Activated CD8-positive, alpha-beta memory T cell treated with anti-CD3 and anti-CD28 coated beads, Interleukin-2, amount 50 U/mL, for 1 hour (primary cell): ENCODE results near the gene PDIA2.
"Not testable (repeated sequence)": the region's sequence is repeated elsewhere in the genome, so short reads cannot be mapped to it uniquely, and the experiment has no call there.

Experiments used
- DNase-seq: peaks from one replicate; pipeline ENCODE4 v3.0.0-alpha.2; 2020; ENCODE audit errors: extremely low read depth

PDIA2 gene

DNA sequence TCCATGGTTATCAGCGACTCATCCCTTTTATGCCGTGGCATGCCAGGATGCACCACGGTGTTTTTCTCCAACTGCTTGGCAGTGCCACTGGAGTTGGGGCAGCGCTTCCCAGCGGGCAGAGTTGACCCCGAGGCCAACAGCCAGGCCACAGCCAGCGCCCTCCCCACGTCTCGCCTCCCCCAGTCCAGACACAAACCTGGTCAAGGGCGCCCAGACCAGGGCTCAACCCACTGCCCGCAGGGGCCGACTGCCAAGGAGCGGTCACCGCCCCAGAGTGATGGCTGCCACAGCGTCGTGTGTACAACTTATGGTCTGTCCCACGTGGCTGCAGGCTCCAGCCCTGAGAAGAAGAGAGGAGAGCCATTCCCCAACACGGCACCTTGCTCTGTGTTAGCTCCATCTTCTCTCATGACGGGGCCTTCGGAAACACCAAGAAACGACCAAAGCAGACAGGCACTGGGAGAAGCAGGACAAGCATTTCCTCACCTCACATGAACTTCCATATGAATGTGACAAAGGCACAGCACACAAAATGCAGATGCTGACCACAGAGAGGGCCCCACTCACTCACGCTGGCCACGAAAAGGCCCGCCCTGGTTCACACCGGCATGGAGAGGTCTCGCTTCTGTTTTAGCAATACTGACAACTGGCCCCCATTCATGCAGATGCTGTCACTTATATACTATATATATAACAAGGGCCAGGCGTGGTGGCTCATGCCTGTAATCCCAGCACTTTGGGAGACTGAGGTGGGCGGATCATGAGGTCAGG is 42.6 kb downstream of the PDIA2 start:
- DNase-seq: no peak

DNA sequence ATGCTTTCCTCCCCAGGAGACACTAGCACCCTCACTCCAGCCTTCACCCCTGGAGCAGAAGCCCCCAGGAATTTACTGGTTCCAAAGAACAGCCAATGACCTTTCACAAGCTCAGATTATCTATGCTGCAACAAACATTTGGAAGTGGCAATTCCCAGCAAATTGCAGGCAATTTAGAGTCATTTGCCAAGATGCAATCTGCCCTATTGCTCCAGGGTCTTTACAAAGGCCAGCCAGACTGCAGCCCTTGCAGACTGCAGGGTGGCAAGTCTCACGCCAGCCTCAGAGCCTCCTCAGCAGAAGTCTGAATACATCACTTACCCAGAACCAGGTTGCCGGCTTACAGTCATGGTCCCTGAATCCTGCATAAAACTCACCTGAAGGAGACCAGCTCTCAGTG is 47.8 kb downstream of the PDIA2 start:
- DNase-seq: no peak

DNA sequence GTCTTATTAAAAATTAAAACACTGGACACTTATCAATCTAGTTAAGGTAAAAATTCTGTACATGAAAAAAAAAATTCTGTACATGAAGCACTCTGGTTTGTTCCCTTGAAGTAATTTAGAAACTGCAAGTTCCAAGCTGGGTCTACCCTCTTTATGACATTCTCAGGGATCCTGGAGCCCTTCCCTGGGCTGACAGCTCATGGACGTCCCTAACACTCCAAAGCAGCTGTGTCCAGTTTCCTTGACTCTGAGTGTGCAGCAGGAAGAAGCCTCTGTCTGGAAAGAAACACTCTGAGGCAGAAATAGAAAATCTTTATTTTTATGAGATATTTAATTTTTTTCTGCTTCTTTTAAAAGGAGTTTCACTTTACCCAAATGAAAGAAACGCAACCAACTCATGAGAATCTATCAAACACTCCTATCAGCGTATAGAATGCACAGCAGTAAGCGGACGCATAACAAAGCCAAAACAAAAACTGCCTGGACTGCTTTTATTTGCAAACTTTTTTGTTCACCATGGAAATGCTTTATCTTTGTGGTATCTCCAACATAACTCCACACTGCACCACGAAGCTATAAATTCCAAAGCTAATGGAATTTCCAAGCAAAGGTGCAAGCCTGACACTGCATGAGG is 48.3 kb downstream of the PDIA2 start:
- DNase-seq: not testable (repeated sequence)

DNA sequence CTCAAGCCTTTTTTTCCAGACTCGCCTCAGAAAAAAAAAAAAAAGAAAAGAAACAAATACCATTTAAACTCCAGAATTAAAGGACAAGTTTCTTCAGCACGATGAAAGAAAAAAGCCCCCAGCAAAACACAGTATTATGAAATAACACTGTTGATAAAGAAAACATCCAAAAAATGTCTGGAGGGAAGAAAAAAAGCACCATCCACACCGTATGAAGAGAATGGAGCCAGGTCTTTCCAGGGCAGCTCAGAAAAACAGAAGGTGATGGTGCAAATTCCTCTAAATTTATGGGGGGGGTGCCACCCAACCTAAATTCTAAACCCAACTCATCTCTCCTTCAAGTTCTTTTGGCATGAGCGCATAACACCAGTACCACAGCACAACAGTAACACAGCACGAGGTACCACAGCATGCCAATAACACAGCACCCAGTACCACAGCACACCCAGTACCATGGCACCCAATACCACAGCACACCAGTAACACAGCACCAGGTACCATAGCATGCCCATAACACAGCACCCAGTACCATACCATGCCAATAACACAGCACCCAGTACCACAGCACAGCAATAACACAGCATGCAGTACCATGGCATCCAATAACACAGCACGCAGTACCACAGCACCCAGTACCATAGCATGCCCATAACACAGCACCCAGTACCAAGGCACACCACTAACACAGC is 50.6 kb downstream of the PDIA2 start:
- DNase-seq: no peak

DNA sequence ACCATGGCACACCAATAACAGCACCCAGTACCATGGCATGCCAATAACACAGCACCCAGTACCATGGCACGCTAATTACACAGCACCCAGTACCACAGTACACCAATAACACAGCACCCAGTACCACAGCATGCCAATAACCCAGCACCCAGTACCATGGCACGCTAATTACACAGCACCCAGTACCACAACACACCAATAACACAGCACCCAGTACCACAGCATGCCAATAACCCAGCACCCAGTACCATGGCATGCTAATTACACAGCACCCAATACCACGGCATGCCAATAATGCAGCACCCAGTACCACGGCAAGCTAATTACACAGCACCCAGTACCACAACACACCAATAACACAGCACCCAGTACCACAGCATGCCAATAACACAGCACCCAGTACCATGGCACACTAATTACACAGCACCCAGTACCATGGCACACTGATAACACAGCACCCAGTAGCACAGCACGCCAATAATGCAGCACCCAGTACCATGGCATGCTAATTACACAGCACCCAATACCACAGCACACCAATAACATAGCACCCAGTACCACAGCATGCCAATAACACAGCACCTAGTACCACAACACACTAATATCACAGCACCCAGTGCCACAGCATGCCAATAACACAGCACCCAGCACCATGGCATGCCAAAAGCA is 51.3 kb downstream of the PDIA2 start:
- DNase-seq: not testable (repeated sequence)

DNA sequence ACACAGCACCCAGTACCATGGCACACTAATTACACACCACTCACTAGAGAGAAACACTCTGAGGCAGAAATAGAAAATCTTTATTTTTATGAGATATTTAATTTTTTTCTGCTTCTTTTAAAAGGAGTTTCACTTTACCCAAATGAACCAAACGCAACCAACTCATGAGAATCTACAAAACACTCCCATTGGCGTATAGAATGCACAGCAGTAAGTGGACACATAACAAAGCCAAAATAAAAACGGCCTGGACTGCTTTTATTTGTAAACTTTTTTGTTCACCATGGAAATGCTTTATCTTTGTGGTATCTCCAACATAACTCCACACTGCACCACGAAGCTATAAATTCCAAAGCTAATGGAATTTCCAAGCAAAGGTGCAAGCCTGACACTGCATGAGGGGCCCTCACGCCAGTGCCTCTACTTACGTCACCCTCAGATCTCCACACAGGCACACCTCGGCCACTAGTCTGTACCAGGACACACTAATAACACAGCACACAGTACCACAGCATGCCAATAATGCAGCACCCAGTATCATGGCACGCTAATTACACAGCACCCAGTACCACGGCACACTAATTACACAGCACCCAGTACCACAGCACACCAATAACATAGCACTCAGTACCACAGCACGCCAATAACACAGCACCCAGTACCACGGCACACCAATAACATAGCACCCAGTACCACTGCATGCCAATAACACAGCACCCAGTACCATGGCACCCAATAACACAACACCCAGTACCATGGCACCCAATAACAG is 52.1 kb downstream of the PDIA2 start:
- not testable (repeated sequence) for DNase-seq

DNA sequence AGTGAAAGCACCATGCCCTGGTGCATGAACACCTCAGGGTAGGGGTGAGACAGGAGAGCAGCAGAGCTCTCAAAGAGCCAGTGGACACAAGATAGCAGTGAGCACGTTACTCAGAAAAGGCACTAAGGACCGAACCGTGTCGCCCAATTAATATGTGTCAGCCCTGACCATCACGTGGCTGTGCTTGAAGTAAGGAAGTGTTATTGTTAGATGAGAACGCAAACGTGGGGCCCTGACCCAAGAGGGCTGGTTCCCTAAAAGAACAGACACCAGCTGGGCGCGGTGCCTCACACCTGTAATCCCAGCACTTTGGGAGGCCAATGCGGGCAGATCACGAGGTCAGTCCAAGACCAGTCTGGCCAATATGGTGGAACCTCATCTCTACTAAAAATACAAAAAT is 53.3 kb downstream of the PDIA2 start:
- DNase-seq: no peak
